Sigmoid colon (tissue), 7 donors: ENCODE measurements around the gene SPPL2B. TPM values are rescaled to one million over a fixed set of nuclear protein-coding genes. Genes with fewer than 3 reads are reported as not detected.

Experiments used
- DNase-seq: peaks from one replicate; pipeline ENCODE4 v3.0.0-alpha.2; 2019
- H3K27ac ChIP-seq, 4 donors: fragments of 200-600 bp; sonication (generic); one replicate each; pipeline ENCODE4 v1.5.1; 2016 to 2019; ENCODE audit warnings: mild to moderate bottlenecking in 1 of 4
- H3K27me3 ChIP-seq, 3 donors: fragments of 200-600 bp; sonication (generic); one replicate each; pipeline ENCODE4 v1.5.1; 2019; ENCODE audit warnings: mild to moderate bottlenecking in 1 of 3
- H3K36me3 ChIP-seq, 4 donors: fragments of 200-600 bp; sonication (generic); one replicate each; pipeline ENCODE4 v1.5.1; 2016 to 2019
- H3K4me1 ChIP-seq, 4 donors: fragments of 200-600 bp; sonication (generic); one replicate each; pipeline ENCODE4 v1.5.1; 2017 to 2019
- H3K4me3 ChIP-seq, 4 donors: fragments of 200-600 bp; sonication (generic); one replicate each; pipeline ENCODE4 v1.5.1; 2017 to 2019; ENCODE audit warnings: mild to moderate bottlenecking in 2 of 4, moderate library complexity in 1 of 4
- H3K9me3 ChIP-seq, 4 donors: fragments of 200-600 bp in 3 of 4; sonication (generic) in 3 of 4; one replicate each; pipeline versions ENCODE4 v1.5.1 to v1.6.1; 2013 to 2019
- CTCF ChIP-seq, 4 experiments: fragments of 450-650 bp in 3 of 4; fragments of 200-600 bp in 1 of 4; IDR thresholded peaks; one replicate each; pipeline ENCODE4 v1.5.1; 2016 to 2019; ENCODE audit warnings: antibody characterized with exemption in 4 of 4, mild to moderate bottlenecking in 3 of 4, moderate library complexity in 2 of 4
- EP300 ChIP-seq, 4 donors: sonication (generic); formaldehyde crosslinking; IDR thresholded peaks; one replicate each; pipeline ENCODE4 v1.6.1; 2017; ENCODE audit warnings: antibody characterized with exemption in 4 of 4
- POLR2A ChIP-seq, 2 donors: fragments of 450-650 bp; IDR thresholded peaks; one replicate each; pipeline ENCODE4 v1.6.1; 2016; ENCODE audit warnings: antibody characterized with exemption in 2 of 2, mild to moderate bottlenecking in 2 of 2, moderate library complexity in 2 of 2
- POLR2AphosphoS5 ChIP-seq, 4 donors: sonication (generic); formaldehyde crosslinking; IDR thresholded peaks; one replicate each; pipeline ENCODE4 v1.6.1; 2017; ENCODE audit warnings: antibody characterized with exemption in 4 of 4
- WGBS, 2 donors: extraction: QIAGEN DNeasy Blood & Tissue Kit; methylation state at CpG; one replicate each; pipeline ENCODE4 v1.1.7; 2013; 5-methylcytosine and 5-hydroxymethylcytosine counted together
- intact Hi-C: fragments of 100-400 bp; cut with DNase I; formaldehyde crosslinking; loops from one replicate; pipeline ENCODE4 v1.15.1; 2023
- polyA plus RNA-seq, 3 donors: library from polyadenylated mRNA; stranded (reverse); fragments of 200-250 nt; gene quantifications; one replicate each; pipeline ENCODE4 v1.2.3, GENCODE V29; 2013
- total RNA-seq, 4 donors: library from RNA; depleted of rRNA; stranded (reverse); fragments of >200 nt; gene quantifications; one replicate each; pipeline ENCODE4 v1.1.0, GENCODE V29; 2016
- donor health status: healthy with polysubstance abuse.
- donor health status: Bipolar disorder and iron deficiency.
- donor health status: healthy.

SPPL2B gene
- total and polyA plus RNA-seq, 7 donors: 6.0 to 145 (median 17.1) TPM

GRCh38 chr19:2335848-2336247 lies 7.4 kb downstream of the SPPL2B start:
- Histone ChIP-seq H3K27me3 (no peaks in the 10 kb centered on the region), H3K27ac (no peak overlapping the region), H3K4me3 (no peak overlapping the region), H3K9me3 (no peaks in the 10 kb centered on the region), H3K4me1 (peaks cover 0 to 30% (median 24%) of the 10 kb centered on the region in 4 donors), H3K36me3 (peaks cover 0 to 24% (median 9%) of the 10 kb centered on the region in 4 donors)
- WGBS, 2 donors: 64 to 95% methylated on average over 3 of the region's 3 CpGs
- no peak for TF ChIP-seq POLR2AphosphoS5 (IDR thresholded peaks at IDR 0.05)
- TF ChIP-seq EP300 (IDR thresholded peaks at IDR 0.05): no peak
- no peak for TF ChIP-seq POLR2A (IDR thresholded peaks at IDR 0.05)
- TF ChIP-seq CTCF (IDR thresholded peaks at IDR 0.05): no peak
- DNase-seq: no peak
- intact Hi-C loops: no loop called here

DNA sequence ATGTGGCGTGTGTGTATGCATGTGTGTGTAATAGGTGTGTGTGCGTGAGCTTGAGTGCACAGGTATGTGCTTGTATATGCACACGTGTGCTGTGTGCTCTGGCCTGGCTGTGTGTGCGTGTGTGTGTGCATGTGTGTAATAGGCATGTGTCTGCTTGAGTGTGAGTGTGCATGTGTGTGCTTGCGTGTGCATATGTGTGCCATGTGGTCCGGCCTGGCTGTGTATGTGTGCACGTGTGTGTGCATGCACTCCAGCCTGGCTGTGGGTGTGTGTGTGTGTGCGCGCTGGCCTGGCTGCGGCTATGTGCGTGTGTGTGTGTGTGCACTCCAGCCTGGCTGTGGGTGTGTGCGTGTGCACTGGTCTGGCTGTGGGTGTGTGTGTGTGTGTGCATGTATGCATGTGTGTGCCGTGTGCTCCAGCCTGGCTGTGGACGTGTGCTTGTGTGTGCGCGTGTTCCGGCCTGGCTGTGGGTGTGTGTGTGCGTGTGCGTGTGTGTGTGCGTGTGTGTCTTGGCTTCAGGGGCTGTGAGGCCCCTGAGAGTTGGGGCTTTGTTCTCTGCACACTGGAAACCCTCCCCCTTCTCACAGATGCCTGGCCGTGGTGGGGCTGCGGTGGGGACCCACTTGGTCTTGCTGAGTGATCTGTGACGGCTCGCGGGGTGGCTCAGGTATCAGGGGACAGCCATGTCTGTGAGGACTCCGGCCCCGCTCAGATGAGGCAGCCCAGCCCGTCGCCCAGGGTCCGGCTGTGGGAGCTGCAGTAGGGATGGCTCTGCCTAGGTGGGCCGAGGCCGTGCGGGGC lies 8.2 kb downstream of the SPPL2B start:
- no peaks in the 10 kb centered on the region for H3K9me3 ChIP-seq
- 93 to 97% methylated on average over 33 of the region's 33 CpGs for WGBS, 2 donors
- no peak for TF ChIP-seq CTCF (IDR thresholded peaks at IDR 0.05)
- no peak for TF ChIP-seq POLR2A (IDR thresholded peaks at IDR 0.05)
- TF ChIP-seq EP300 (IDR thresholded peaks at IDR 0.05): no peak
- TF ChIP-seq POLR2AphosphoS5 (IDR thresholded peaks at IDR 0.05): no peak

DNA sequence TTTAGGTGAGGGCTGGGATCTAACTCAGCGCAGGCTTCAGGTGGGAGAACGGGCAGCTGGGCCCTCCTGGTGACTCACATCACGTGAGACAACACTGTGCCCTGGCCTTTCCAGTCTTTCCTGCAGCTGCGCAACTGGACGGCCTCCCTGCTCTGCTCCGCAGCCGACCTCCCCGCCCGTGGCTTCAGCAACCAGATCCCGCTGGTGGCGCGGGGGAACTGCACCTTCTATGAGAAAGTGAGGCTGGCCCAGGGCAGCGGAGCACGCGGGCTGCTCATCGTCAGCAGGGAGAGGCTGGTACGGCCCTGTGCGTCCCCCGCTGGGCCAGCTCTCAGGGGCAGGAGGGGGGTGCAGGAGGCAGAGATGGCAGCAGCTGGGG lies 8.8 kb downstream of the SPPL2B start:
- 82 to 87% methylated on average over 19 of the region's 19 CpGs for WGBS, 2 donors
- Histone ChIP-seq H3K9me3 (no peaks in the 10 kb centered on the region), H3K36me3 (peaks cover 0 to 37% (median 13%) of the 10 kb centered on the region in 4 donors), H3K4me1 (peaks cover 0 to 15% (median 10%) of the 10 kb centered on the region in 4 donors), H3K27me3 (no peaks in the 10 kb centered on the region), H3K27ac (no peak overlapping the region), H3K4me3 (no peak overlapping the region)
- DNase-seq: no peak
- no peak for TF ChIP-seq POLR2AphosphoS5 (IDR thresholded peaks at IDR 0.05)
- no peak for TF ChIP-seq EP300 (IDR thresholded peaks at IDR 0.05)
- no peak for TF ChIP-seq POLR2A (IDR thresholded peaks at IDR 0.05)
- TF ChIP-seq CTCF (IDR thresholded peaks at IDR 0.05): no peak
- intact Hi-C loops: no loop called here

More for the DNA sequence above, 8.2 kb downstream of the SPPL2B start:
- peaks cover 0 to 21% (median 16%) of the 10 kb centered on the region in 4 donors for H3K4me1 ChIP-seq
- intact Hi-C loops: no loop called here
- H3K4me3 ChIP-seq: no peak overlapping the region
- no peak for DNase-seq
- H3K27me3 ChIP-seq: no peaks in the 10 kb centered on the region
- H3K27ac ChIP-seq: no peak overlapping the region
- peaks cover 0 to 32% (median 13%) of the 10 kb centered on the region in 4 donors for H3K36me3 ChIP-seq

DNA sequence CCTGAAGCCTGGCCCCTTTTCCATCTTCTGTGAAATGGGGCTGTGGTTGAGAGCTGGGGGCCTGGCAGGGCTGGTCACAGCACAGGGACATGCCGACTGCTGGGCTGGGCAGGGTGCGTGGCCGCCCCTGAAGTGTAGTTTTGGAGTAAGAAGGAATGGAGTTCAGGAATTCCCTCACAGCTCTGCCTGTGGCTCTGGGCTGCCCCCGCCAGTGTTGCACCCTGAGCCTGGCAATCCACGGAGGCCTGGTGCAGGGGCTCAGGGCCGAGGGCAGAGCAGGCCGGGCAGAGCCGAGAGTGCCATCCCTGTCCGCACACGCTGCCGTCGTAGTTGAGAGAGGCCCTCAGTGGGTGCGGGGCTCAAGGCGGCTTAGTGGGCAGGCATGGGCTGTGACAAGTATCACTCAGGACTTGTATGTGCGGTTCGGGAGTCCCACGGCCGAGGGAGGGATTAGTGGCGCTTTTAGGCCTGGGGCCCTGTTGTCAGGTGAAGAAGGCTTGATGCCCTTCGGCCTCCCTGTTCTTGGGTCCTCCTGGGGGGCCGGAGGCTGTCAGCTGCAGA lies 9.7 kb downstream of the SPPL2B start:
- peaks cover 0 to 44% (median 13%) of the 10 kb centered on the region in 4 donors for H3K36me3 ChIP-seq
- no peaks in the 10 kb centered on the region for H3K9me3 ChIP-seq
- intact Hi-C loops: no loop called here
- H3K27ac ChIP-seq: no peak overlapping the region
- DNase-seq: no peak
- no peaks in the 10 kb centered on the region for H3K27me3 ChIP-seq
- TF ChIP-seq CTCF (IDR thresholded peaks at IDR 0.05) (no peak), POLR2AphosphoS5 (IDR thresholded peaks at IDR 0.05) (no peak), EP300 (IDR thresholded peaks at IDR 0.05) (no peak)
- peaks cover 0 to 10% (median 4%) of the 10 kb centered on the region in 4 donors for H3K4me1 ChIP-seq
- no peak overlapping the region for H3K4me3 ChIP-seq
- WGBS, 2 donors: 95 to 96% methylated on average over 21 of the region's 21 CpGs
